ENCODE measurements around the gene NPB.

- TF ChIP-seq CTCF (optimal IDR thresholded peaks at IDR 0.05 in 1 of 3, IDR thresholded peaks at IDR 0.05 in 1 of 3, conservative IDR thresholded peaks at IDR 0.05 in 1 of 3; ENCODE audit: extremely low read depth in 1 of 3, insufficient read depth in 2 of 3, low read length in 3 of 3) (no peak), EZH2 (IDR thresholded peaks at IDR 0.05; ENCODE audit: low read length) (no peak)
These were observed 31.1 kb upstream of the NPB start, which contains the start of gene ARHGDIA for GRCh38 chr17:81870981-81871386.
